PFSK-1 (cell line): ENCODE data around the gene UBXN2A.

Source experiments
- FOXP2 ChIP-seq: optimal IDR thresholded peaks from 2 replicates; pipeline ENCODE3; 2011; ENCODE audit warnings: borderline replicate concordance, control low read depth, inconsistent platforms; ENCODE audit not compliant: insufficient read depth; ENCODE audit errors: extremely low read length, extremely low read depth
- POLR2AphosphoS5 ChIP-seq: IDR thresholded peaks from 2 replicates; pipeline ENCODE4 v1.6.1; 2012; ENCODE audit warnings: low read depth, mild to moderate bottlenecking, control low read depth, low read length, moderate library complexity
- SIN3A ChIP-seq: IDR thresholded peaks from 2 replicates; pipeline ENCODE4 v1.6.1; 2012; ENCODE audit warnings: mild to moderate bottlenecking, low read length, moderate library complexity, borderline replicate concordance; ENCODE audit not compliant: insufficient read depth
- TAF1 ChIP-seq: IDR thresholded peaks from 2 replicates; pipeline ENCODE4 v1.6.1; 2012; ENCODE audit warnings: low read length, control low read depth, borderline replicate concordance; ENCODE audit not compliant: insufficient read depth
- TF ChIP-seq, protein P1 (sequence below), 2 experiments: IDR thresholded peaks; 2 replicates each; pipeline versions ENCODE4 v1.6.1 to v1.8.0; 2011 to 2012; ENCODE audit warnings: low read depth in 2 of 2, low read length in 2 of 2, control low read depth in 1 of 2, inconsistent platforms in 1 of 2, mild to moderate bottlenecking in 1 of 2, moderate library complexity in 1 of 2; ENCODE audit not compliant: insufficient read depth in 1 of 2

The UBXN2A gene

DNA sequence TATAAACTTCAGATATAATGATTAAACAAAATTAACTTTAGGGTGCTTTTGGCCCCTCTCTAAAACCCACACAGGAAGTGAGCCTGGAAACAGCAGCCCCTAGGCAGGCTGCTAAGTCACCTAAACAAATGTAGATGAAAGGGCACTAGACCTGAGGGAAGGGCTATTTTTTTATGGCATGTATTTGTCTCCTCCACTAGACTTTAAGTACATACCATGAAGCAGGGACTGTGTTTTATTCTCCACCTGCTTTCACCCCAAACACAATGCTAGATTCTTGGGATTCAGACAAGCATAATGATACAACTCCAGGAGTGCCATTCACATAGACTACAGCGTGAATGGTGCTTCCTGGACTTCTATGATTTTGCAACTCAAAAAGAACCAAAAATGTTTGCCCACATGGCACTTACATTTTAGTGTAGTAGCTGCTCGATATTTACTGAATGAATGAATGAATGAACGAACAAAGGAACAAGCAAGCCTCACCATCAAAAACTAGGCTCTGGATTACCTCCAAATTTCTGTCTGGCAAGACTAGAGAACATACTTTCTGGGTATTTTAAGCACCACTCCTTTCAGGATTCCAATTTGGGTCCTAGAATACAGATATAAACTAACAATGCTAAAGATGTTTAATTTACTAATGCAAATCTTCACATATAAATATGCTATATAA, 23.4 kb upstream of the UBXN2A start:
- TF ChIP-seq SIN3A (no peak), TAF1 (no peak), POLR2AphosphoS5 (no peak), FOXP2 (no peak)
- TF ChIP-seq, protein P1, sequence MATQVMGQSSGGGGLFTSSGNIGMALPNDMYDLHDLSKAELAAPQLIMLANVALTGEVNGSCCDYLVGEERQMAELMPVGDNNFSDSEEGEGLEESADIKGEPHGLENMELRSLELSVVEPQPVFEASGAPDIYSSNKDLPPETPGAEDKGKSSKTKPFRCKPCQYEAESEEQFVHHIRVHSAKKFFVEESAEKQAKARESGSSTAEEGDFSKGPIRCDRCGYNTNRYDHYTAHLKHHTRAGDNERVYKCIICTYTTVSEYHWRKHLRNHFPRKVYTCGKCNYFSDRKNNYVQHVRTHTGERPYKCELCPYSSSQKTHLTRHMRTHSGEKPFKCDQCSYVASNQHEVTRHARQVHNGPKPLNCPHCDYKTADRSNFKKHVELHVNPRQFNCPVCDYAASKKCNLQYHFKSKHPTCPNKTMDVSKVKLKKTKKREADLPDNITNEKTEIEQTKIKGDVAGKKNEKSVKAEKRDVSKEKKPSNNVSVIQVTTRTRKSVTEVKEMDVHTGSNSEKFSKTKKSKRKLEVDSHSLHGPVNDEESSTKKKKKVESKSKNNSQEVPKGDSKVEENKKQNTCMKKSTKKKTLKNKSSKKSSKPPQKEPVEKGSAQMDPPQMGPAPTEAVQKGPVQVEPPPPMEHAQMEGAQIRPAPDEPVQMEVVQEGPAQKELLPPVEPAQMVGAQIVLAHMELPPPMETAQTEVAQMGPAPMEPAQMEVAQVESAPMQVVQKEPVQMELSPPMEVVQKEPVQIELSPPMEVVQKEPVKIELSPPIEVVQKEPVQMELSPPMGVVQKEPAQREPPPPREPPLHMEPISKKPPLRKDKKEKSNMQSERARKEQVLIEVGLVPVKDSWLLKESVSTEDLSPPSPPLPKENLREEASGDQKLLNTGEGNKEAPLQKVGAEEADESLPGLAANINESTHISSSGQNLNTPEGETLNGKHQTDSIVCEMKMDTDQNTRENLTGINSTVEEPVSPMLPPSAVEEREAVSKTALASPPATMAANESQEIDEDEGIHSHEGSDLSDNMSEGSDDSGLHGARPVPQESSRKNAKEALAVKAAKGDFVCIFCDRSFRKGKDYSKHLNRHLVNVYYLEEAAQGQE (IDR thresholded peaks at IDR 0.05; ENCODE audit: insufficient read depth in 1 of 2, low read depth in 2 of 2, low read length in 2 of 2), result no peak

DNA sequence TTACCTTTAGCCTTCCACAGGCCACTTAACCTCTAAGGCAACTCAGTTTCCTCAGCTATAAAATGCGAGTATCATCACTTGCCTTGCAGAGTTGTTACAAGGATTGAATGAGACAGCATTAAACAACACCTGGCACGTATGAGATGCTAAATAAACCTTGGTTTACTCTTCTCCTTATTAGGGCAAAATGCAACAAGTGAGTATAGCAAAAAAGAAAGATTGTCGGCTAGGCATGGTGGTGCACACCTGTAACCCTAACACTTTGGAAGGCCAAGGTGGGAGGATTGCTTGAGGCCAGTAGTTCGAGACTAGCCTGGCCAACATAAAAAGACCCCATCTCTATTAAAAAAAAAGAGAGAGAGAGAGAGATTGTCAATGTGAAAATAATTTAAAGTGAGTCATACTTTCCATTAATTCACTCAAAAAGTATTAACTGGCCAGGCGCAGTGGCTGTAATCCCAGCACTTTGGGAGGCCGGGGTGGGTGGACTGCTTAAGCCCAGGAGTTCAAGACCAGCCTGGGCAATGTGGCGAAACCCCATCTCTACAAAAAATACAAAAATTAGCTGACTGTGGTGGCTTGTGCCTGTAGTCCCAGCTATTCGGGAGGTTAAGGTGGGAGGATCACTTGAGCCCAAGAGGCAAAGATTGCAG, 21.3 kb upstream of the UBXN2A start:
- TF ChIP-seq POLR2AphosphoS5, result no peak
- TF ChIP-seq SIN3A, result no peak
- TF ChIP-seq TAF1, result no peak
- TF ChIP-seq FOXP2, result no peak
- TF ChIP-seq, protein P1 (IDR thresholded peaks at IDR 0.05; ENCODE audit: insufficient read depth in 1 of 2, low read depth in 2 of 2, low read length in 2 of 2), result no peak

DNA sequence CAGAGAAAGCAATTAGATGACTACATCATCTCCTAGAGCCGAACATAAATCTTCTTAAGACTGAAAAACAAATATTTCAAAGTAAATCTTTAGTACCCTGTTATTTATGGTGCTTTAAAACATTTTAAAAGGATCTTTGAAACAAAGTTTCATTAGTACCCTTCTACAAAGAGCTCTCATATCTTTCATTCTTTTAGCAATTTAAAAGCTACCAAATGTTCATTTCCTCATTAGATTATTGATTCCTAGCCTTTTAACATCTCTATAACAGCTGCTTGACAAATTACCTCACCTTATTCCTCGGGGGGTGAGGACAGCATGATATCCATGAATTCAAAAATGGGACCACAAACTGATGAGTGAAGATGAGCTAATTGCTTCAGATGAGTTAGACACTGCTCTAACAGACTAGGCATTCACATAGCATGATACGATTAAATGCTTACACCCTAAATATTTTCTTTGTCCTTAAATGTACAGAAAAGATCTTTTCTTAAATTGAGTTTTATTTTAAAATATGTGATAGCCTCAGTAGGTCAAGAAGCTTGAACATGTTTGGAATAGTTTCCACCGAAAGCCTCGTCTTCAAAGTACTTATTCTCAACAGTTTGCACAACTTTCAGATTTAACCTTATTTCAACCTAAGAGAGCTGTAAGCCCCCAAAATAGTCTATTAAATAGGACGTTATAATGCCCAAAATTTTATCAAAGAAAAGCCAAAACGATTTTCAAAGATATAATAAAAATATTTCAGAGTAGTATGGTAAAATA, 15.5 kb upstream of the UBXN2A start:
- TF ChIP-seq, protein P1 (IDR thresholded peaks at IDR 0.05; ENCODE audit: insufficient read depth in 1 of 2, low read depth in 2 of 2, low read length in 2 of 2), result no peak
- no peak for TF ChIP-seq FOXP2
- no peak for TF ChIP-seq SIN3A
- TF ChIP-seq POLR2AphosphoS5, result no peak
- no peak for TF ChIP-seq TAF1

DNA sequence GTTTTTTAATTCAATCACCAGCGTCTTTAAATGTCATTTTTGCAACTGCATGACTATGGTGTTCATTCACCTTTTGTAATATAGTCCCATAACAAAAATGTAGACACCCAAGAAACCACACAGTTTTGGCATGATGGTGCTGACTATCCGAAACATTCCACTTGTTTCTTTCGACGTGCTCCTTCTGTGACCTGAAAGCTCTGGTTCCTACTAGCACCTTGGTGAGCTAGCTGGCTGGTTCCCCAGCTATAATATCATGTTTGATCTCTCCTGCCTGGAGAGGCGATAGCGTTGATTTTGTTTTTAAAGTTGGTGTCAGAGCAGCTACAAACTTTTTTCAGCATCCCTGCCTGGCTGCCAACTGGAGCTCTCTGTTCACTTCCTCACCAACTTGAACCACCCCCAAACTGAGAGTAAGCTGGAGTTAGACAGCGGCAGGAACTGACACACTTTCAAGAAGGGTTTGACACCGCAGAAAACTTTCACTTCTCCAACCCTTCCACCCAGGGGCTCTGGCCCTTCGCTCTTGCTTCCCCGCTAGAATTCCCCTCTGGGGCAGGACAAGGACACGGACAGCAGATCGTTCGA, 14.5 kb upstream of the UBXN2A start:
- TF ChIP-seq TAF1, result peak; percentile 69; the same call in 1 of the 2 replicates
- no peak for TF ChIP-seq FOXP2

DNA sequence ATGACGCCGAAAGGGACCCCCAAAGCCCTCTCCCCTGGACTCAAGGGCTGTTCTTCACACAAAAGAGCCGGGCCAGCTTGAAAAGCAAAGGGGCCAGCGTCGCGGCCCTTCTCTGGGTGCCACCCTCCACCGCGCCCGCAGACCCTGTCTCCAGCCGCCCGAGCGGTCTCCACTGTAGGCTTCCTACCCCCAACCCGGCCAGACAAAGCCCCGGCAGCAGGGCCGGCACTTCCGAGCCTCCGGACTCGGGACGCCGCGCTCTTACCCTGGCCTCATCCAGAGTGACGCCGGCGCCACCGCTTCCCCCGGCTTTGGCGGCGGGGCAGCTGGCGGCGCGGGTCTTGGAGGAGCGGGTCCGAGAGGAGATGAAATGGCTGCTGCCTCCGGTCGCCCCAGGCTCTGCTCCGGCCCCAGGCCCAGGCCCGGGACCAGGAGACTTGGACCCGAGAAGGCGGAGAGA, 13.9 kb upstream of the UBXN2A start:
- TF ChIP-seq TAF1, result no peak; the same call in 1 of the 2 replicates
- TF ChIP-seq SIN3A, result no peak
- no peak for TF ChIP-seq FOXP2
- TF ChIP-seq, protein P1 (IDR thresholded peaks at IDR 0.05; ENCODE audit: insufficient read depth in 1 of 2, low read depth in 2 of 2, low read length in 2 of 2), result no peak
- TF ChIP-seq POLR2AphosphoS5, result no peak
